ENCODE data around the gene SSR4. TPM values are rescaled to one million over a fixed set of nuclear protein-coding genes. Genes with fewer than 3 reads are reported as not detected.

The SSR4 gene
- total and polyA plus RNA-seq, 10 of the 15 experiments (the other 5 are each of a cell fraction or from before 2014, with no cell fraction given) = 151 to 521 (median 310) TPM

GRCh38 chrX:153776120-153776599, 18.3 kb upstream of the SSR4 start:
- POLR2A ChIA-PET = no interaction called here
- WGBS (ENCODE audit: insufficient coverage, insufficient replicate concordance, low lambda C conversion rate, missing lambda C conversion rate) = 46% methylated on average over 15 of the region's 20 CpGs

GRCh38 chrX:153776611-153777045, 17.8 kb upstream of the SSR4 start:
- ChIA-PET POLR2A (no interaction called here), SMC1A (ENCODE audit: uncharacterized antibody, unreplicated experiment) (no interaction called here), CTCF (no interaction called here), RAD21 (ENCODE audit: unreplicated experiment) (no interaction called here)
- Histone ChIP-seq H3K4me2 (ENCODE audit: control insufficient read depth, insufficient read depth) (no peak overlapping the region), H2AFZ (ENCODE audit: control insufficient read depth, low read depth, low read length) (no peak overlapping the region), H3K9ac (ENCODE audit: control insufficient read depth, insufficient read depth, low read length) (no peak overlapping the region), H3K4me1 (ENCODE audit: control insufficient read depth, insufficient read depth, low read length) (no peaks in the 10 kb centered on the region), H3K27me3 (replicated peaks in 1 of 2; ENCODE audit: control insufficient read depth in 2 of 2, insufficient read depth in 2 of 2, low read length in 1 of 2) (no peaks in the 10 kb centered on the region), H3K27ac (ENCODE audit: control insufficient read depth, insufficient read depth) (no peak overlapping the region), H3K4me3 (no peak overlapping the region), H3K36me3 (ENCODE audit: control insufficient read depth in 2 of 2, insufficient read depth in 2 of 2, low read length in 1 of 2) (no peaks in the 10 kb centered on the region), H3K79me2 (ENCODE audit: control insufficient read depth, insufficient read depth, low read length) (no peaks in the 10 kb centered on the region), H4K20me1 (ENCODE audit: control insufficient read depth, insufficient read depth) (no peaks in the 10 kb centered on the region), H3K9me3 (replicated peaks; ENCODE audit: control insufficient read depth, insufficient read depth, low read length) (no peaks in the 10 kb centered on the region; the same call in 2 of the 3 replicates)
- intact Hi-C loops (cut with micrococcal nuclease; ENCODE audit: unreplicated experiment) = no loop called here
- no TSS peak for BruUV-seq (replicated peaks)
- no peak for DNase-seq (ENCODE audit: low read depth, low spot score)
- ATAC-seq = no peak
- TF ChIP-seq PAX5 (IDR thresholded peaks at IDR 0.05; ENCODE audit: borderline replicate concordance, low read depth, low read length) = no peak
- no peak for TF ChIP-seq MYB (IDR thresholded peaks at IDR 0.05; ENCODE audit: borderline replicate concordance, low read depth, low read length)
- TF ChIP-seq DPF2 (IDR thresholded peaks at IDR 0.05) = no peak
- no peak for TF ChIP-seq FOXK2 (IDR thresholded peaks at IDR 0.05)
- no peak for TF ChIP-seq ATF2 (IDR thresholded peaks at IDR 0.05; ENCODE audit: low read length)
- no peak for TF ChIP-seq NR2C1 (IDR thresholded peaks at IDR 0.05)
- no peak for TF ChIP-seq SMAD1 (IDR thresholded peaks at IDR 0.05; ENCODE audit: low read depth, partially characterized antibody)
- TF ChIP-seq CHD2 (IDR thresholded peaks at IDR 0.05; ENCODE audit: borderline replicate concordance, low read depth, low read length) = no peak
- no peak for TF ChIP-seq MXI1 (IDR thresholded peaks at IDR 0.05; ENCODE audit: low read depth, low read length)
- no peak for TF ChIP-seq MYC (IDR thresholded peaks at IDR 0.05; ENCODE audit: insufficient read depth, insufficient read length, insufficient replicate concordance, low read length, severe bottlenecking)
- TF ChIP-seq IKZF1 (conservative IDR thresholded peaks at IDR 0.05) = no peak
- TF ChIP-seq BRCA1 (IDR thresholded peaks at IDR 0.05; ENCODE audit: low read depth, low read length) = no peak
- TF ChIP-seq TAF1 (IDR thresholded peaks at IDR 0.05; ENCODE audit: borderline replicate concordance, low read depth, low read length) = no peak
- no peak for TF ChIP-seq NFYA (IDR thresholded peaks at IDR 0.05; ENCODE audit: borderline replicate concordance, low read depth, low read length)
- TF ChIP-seq MTA3 (IDR thresholded peaks at IDR 0.05; ENCODE audit: borderline replicate concordance, low read length) = no peak
- no peak for TF ChIP-seq SP1 (IDR thresholded peaks at IDR 0.05; ENCODE audit: low read depth, low read length)
- no peak for TF ChIP-seq HCFC1 (IDR thresholded peaks at IDR 0.05; ENCODE audit: low read length)
- no peak for TF ChIP-seq MTA2 (IDR thresholded peaks at IDR 0.05; ENCODE audit: low read depth)
- no peak for TF ChIP-seq BHLHE40 (IDR thresholded peaks at IDR 0.05; ENCODE audit: borderline replicate concordance in 1 of 2, low read depth in 2 of 2, low read length in 1 of 2)
- no peak for FAIRE-seq
- WGBS (ENCODE audit: insufficient coverage, insufficient replicate concordance, low lambda C conversion rate, missing lambda C conversion rate) = 62% methylated on average over 3 of the region's 22 CpGs
- in situ Hi-C loops (cut with MboI) = no loop called here

More at GRCh38 chrX:153776120-153776599, 18.3 kb upstream of the SSR4 start:
- Histone ChIP-seq H3K36me3 (ENCODE audit: control insufficient read depth in 2 of 2, insufficient read depth in 2 of 2, low read length in 1 of 2) (no peaks in the 10 kb centered on the region), H3K9me3 (replicated peaks; ENCODE audit: control insufficient read depth, insufficient read depth, low read length) (no peaks in the 10 kb centered on the region; the same call in 2 of the 3 replicates), H3K27ac (ENCODE audit: control insufficient read depth, insufficient read depth) (no peak overlapping the region), H3K4me1 (ENCODE audit: control insufficient read depth, insufficient read depth, low read length) (no peaks in the 10 kb centered on the region), H3K79me2 (ENCODE audit: control insufficient read depth, insufficient read depth, low read length) (no peaks in the 10 kb centered on the region), H3K9ac (ENCODE audit: control insufficient read depth, insufficient read depth, low read length) (no peak overlapping the region), H3K27me3 (replicated peaks in 1 of 2; ENCODE audit: control insufficient read depth in 2 of 2, insufficient read depth in 2 of 2, low read length in 1 of 2) (no peaks in the 10 kb centered on the region), H3K4me3 (no peak overlapping the region), H2AFZ (ENCODE audit: control insufficient read depth, low read depth, low read length) (no peak overlapping the region), H4K20me1 (ENCODE audit: control insufficient read depth, insufficient read depth) (no peaks in the 10 kb centered on the region), H3K4me2 (ENCODE audit: control insufficient read depth, insufficient read depth) (no peak overlapping the region)
- BruUV-seq (replicated peaks) = no TSS peak
- FAIRE-seq = no peak
- ChIA-PET RAD21 (ENCODE audit: unreplicated experiment) (no interaction called here), SMC1A (ENCODE audit: uncharacterized antibody, unreplicated experiment) (no interaction called here), CTCF (no interaction called here)
- in situ Hi-C loops (cut with MboI) = no loop called here
- TF ChIP-seq POU2F2 (IDR thresholded peaks at IDR 0.05; ENCODE audit: borderline replicate concordance, low read depth, low read length) (no peak), ZNF622 (IDR thresholded peaks at IDR 0.05) (no peak)
- intact Hi-C loops (cut with micrococcal nuclease; ENCODE audit: unreplicated experiment) = no loop called here
- no peak for DNase-seq (ENCODE audit: low read depth, low spot score)
- ATAC-seq = no peak

Data from GM12878 (cell line).